Left lung (tissue), 14 donors: ENCODE data around the gene FAHD1. TPM values are rescaled to one million over a fixed set of nuclear protein-coding genes. Genes with fewer than 3 reads are reported as not detected.

Source experiments
- ATAC-seq: fragments of 200-7000 bp; cut with Tn5 transposase; one replicate; pipeline ENCODE4 v1.9.1; 2020; ENCODE audit warnings: moderate library complexity
- DNase-seq, 4 donors: peaks; one replicate each; pipeline ENCODE4 v3.0.0-alpha.2; 2013 to 2020
- H3K27ac ChIP-seq, 2 donors: fragments of 200-600 bp; sonication (generic) in 1 of 2; one replicate each; pipeline versions ENCODE4 v1.5.0 to v1.8.0; 2020 to 2021
- H3K27me3 ChIP-seq, 2 donors: fragments of 200-600 bp; sonication (generic) in 1 of 2; one replicate each; pipeline versions ENCODE4 v1.5.0 to v1.8.0; 2020 to 2021
- H3K36me3 ChIP-seq, 2 donors: fragments of 200-600 bp; sonication (generic) in 1 of 2; one replicate each; pipeline versions ENCODE4 v1.5.0 to v1.8.0; 2020 to 2021
- H3K4me1 ChIP-seq, 2 donors: fragments of 200-600 bp; one replicate each; pipeline ENCODE4 v1.8.0; 2021
- H3K4me3 ChIP-seq, 2 donors: fragments of 200-600 bp; sonication (generic) in 1 of 2; one replicate each; pipeline versions ENCODE4 v1.5.0 to v1.8.0; 2020 to 2021; ENCODE audit warnings: mild to moderate bottlenecking in 1 of 2
- H3K9me3 ChIP-seq, 2 donors: fragments of 200-600 bp; sonication (generic) in 1 of 2; one replicate each; pipeline versions ENCODE4 v1.5.0 to v1.8.0; 2020 to 2021
- intact Hi-C, 2 donors: fragments of 100-400 bp; cut with DNase I; formaldehyde crosslinking; loops; one replicate each; pipeline versions ENCODE4 v1.11.2 to v1.14.2; 2022
- long read RNA-seq, 12 donors: library from polyadenylated mRNA in 2 of 12; unstranded in 2 of 12; transcript quantifications; one replicate each; pipeline ENCODE4 v2.0.0 and lab custom pipeline, GENCODE V29; 2019 to 2026
- polyA plus RNA-seq, 6 donors: library from polyadenylated mRNA; unstranded; fragments of 120-200 nt; gene quantifications; one replicate each; pipeline ENCODE4 v1.2.1, GENCODE V29; 2013; ENCODE audit not compliant: insufficient read length in 6 of 6
- total RNA-seq, 2 donors: library from RNA; stranded (reverse); fragmentation: NEBNext Ultra II Directional; extraction: Animal tissue kit (Norgen Biotek cat#: 25700); gene quantifications; one replicate each; pipeline ENCODE4 v1.2.1, GENCODE V29; 2021
- TF ChIP-seq, protein P1 (sequence below), 2 donors: fragments of 200-600 bp; sonication (generic) in 1 of 2; IDR thresholded peaks; one replicate each; pipeline versions ENCODE4 v1.5.0 to v1.8.0; 2021; ENCODE audit warnings: antibody characterized with exemption in 2 of 2
- donor health status: DM: no; HTN: yes; CAD: no.
- donor health status: DM: no; HTN: no; CAD: no.

FAHD1 gene
- total RNA-seq, result 10 to 100 TPM; 20.9 to 22.4 TPM
- 10 to 100 TPM; 17.4 to 23.2 (median 19.0) TPM for polyA plus RNA-seq
- long read RNA-seq, donor 1, transcript FAHD1-203 (1 exons, 1,974 nt), result major isoform, 32 of 33 reads
- long read RNA-seq, donor 1, partial matches to known transcripts, result 0 of 33 reads
- long read RNA-seq, donor 1, other reads (novel, unspliced or antisense), result 0 of 33 reads
- long read RNA-seq, donor 2, transcript FAHD1-203 (1 exons, 1,974 nt), result major isoform, 35 of 36 reads
- long read RNA-seq, donor 2, partial matches to known transcripts, result 0 of 36 reads
- long read RNA-seq, donor 2, other reads (novel, unspliced or antisense), result 0 of 36 reads
- long read RNA-seq, donor 3, transcript FAHD1-203 (1 exons, 1,974 nt), result major isoform, 22 of 8,976 reads
- long read RNA-seq, donor 3, partial matches to known transcripts, result 7,238 of 8,976 reads
- long read RNA-seq, donor 3, other reads (novel, unspliced or antisense), result 1,715 of 8,976 reads
- long read RNA-seq, donor 4, transcript FAHD1-203 (1 exons, 1,974 nt), result major isoform, 37 of 37 reads
- long read RNA-seq, donor 4, partial matches to known transcripts, result 0 of 37 reads
- long read RNA-seq, donor 4, other reads (novel, unspliced or antisense), result 0 of 37 reads
- long read RNA-seq, donor 5, transcript FAHD1-203 (1 exons, 1,974 nt), result major isoform, 25 of 26 reads
- long read RNA-seq, donor 5, partial matches to known transcripts, result 0 of 26 reads
- long read RNA-seq, donor 5, other reads (novel, unspliced or antisense), result 0 of 26 reads
- long read RNA-seq, donor 6, transcript FAHD1-203 (1 exons, 1,974 nt), result major isoform, 24 of 25 reads
- long read RNA-seq, donor 6, partial matches to known transcripts, result 0 of 25 reads
- long read RNA-seq, donor 6, other reads (novel, unspliced or antisense), result 0 of 25 reads
- long read RNA-seq, donor 7, transcript FAHD1-203 (1 exons, 1,974 nt), result major isoform, 11 of 12 reads
- long read RNA-seq, donor 7, partial matches to known transcripts, result 0 of 12 reads
- long read RNA-seq, donor 7, other reads (novel, unspliced or antisense), result 0 of 12 reads
- long read RNA-seq, donor 8, transcript FAHD1-203 (1 exons, 1,974 nt), result major isoform, 20 of 20 reads
- long read RNA-seq, donor 8, partial matches to known transcripts, result 0 of 20 reads
- long read RNA-seq, donor 8, other reads (novel, unspliced or antisense), result 0 of 20 reads
- long read RNA-seq, donor 9, partial matches to known transcripts, result 0 of 1 reads
- long read RNA-seq, donor 9, other reads (novel, unspliced or antisense), result 0 of 1 reads
- long read RNA-seq, donor 10, transcript FAHD1-203 (1 exons, 1,974 nt), result major isoform, 51 of 52 reads
- long read RNA-seq, donor 10, partial matches to known transcripts, result 0 of 52 reads
- long read RNA-seq, donor 10, other reads (novel, unspliced or antisense), result 0 of 52 reads
- long read RNA-seq, donor 11, result 0 reads
- long read RNA-seq, donor 12, transcript FAHD1-203 (1 exons, 1,974 nt), result major isoform, 19 of 20 reads
- long read RNA-seq, donor 12, partial matches to known transcripts, result 0 of 20 reads
- long read RNA-seq, donor 12, other reads (novel, unspliced or antisense), result 0 of 20 reads

DNA sequence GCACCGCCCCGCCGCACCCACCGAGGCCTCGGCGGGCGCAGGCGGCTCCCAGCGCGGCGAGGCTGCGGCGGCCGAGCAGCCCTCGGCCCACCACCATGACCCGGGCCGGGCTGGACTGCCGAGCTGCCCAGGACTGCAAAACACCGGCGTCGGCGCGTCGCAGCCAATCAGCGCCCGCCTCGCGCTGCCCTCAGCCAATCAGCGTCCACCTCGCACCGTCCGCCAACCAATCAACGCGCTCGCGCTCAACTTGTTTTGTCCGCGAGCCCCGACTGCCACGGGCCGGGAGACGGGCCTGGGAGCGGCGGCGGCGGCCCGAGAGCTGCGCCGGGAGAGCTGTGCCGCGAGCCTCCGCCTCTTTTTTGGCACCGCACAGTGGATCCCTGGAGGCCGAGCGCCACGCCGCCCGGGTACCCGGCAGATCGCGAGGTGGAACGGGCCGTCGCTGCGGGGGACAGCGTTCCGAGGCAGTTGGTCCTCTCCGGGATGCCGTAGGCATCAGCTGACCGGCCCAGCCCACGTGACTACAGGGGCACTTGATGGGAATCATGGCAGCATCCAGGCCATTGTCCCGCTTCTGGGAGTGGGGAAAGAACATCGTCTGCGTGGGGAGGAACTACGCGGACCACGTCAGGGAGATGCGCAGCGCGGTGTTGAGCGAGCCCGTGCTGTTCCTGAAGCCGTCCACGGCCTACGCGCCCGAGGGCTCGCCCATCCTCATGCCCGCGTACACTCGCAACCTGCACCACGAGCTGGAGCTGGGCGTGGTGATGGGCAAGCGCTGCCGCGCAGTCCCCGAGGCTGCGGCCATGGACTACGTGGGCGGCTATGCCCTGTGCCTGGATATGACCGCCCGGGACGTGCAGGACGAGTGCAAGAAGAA is at the start of gene FAHD1, which contains the start of gene HAGH:
Gene FAHD1 (plus strand): TSS at position 516 of the 883 bp plus-strand sequence. CDS start 33 bp downstream, at position 549.
Gene HAGH (minus strand): TSS at position 135 of the 883 bp plus-strand sequence. CDS start 38 bp downstream, at position 97.
- Histone ChIP-seq H3K27ac (peak within 1 kb of the TSS; percentile 79 to 91), H3K4me3 (peak within 1 kb of the TSS; percentile 80 to 93), H3K4me1 (peaks cover 20 to 51% of the 10 kb centered on the region in 2 donors), H3K27me3 (no peaks in the 10 kb centered on the region), H3K9me3 (no peaks in the 10 kb centered on the region), H3K36me3 (peaks cover 0 to 17% of the 10 kb centered on the region in 2 donors)
- intact Hi-C loops, result no loop called here
- DNase-seq (peak; percentile 94 to 98 (median 96)), ATAC-seq (peak; percentile 92)
- TF ChIP-seq, protein P1, sequence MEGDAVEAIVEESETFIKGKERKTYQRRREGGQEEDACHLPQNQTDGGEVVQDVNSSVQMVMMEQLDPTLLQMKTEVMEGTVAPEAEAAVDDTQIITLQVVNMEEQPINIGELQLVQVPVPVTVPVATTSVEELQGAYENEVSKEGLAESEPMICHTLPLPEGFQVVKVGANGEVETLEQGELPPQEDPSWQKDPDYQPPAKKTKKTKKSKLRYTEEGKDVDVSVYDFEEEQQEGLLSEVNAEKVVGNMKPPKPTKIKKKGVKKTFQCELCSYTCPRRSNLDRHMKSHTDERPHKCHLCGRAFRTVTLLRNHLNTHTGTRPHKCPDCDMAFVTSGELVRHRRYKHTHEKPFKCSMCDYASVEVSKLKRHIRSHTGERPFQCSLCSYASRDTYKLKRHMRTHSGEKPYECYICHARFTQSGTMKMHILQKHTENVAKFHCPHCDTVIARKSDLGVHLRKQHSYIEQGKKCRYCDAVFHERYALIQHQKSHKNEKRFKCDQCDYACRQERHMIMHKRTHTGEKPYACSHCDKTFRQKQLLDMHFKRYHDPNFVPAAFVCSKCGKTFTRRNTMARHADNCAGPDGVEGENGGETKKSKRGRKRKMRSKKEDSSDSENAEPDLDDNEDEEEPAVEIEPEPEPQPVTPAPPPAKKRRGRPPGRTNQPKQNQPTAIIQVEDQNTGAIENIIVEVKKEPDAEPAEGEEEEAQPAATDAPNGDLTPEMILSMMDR (IDR thresholded peaks at IDR 0.05), result no peak

- H3K27me3 ChIP-seq, result no peaks in the 10 kb centered on the region
- H3K4me1 ChIP-seq, result peaks cover 18 to 32% of the 10 kb centered on the region in 2 donors
- no peak overlapping the region for H3K4me3 ChIP-seq
- DNase-seq (no peak), ATAC-seq (no peak)
- no peak overlapping the region for H3K27ac ChIP-seq
- H3K9me3 ChIP-seq, result no peaks in the 10 kb centered on the region
- intact Hi-C loops, result no loop called here
- TF ChIP-seq, protein P1 (IDR thresholded peaks at IDR 0.05), result no peak
- peaks cover 0 to 50% of the 10 kb centered on the region in 2 donors for H3K36me3 ChIP-seq
These were observed 49.4 kb upstream of the FAHD1 start for GRCh38 chr16:1777375-1778199.

- no peaks in the 10 kb centered on the region for H3K27me3 ChIP-seq
- H3K27ac ChIP-seq, result no peak overlapping the region
- H3K9me3 ChIP-seq, result no peaks in the 10 kb centered on the region
- DNase-seq, result no peak
- H3K36me3 ChIP-seq, result peaks cover 0 to 50% of the 10 kb centered on the region in 2 donors
- peaks cover 18 to 35% of the 10 kb centered on the region in 2 donors for H3K4me1 ChIP-seq
- TF ChIP-seq, protein P1 (IDR thresholded peaks at IDR 0.05), result no peak
- intact Hi-C loops, result no loop called here
- H3K4me3 ChIP-seq, result no peak overlapping the region
- ATAC-seq, result no peak
These were observed 48.5 kb upstream of the FAHD1 start for GRCh38 chr16:1778200-1779179.
